NCI-H774 (cell line): ENCODE data around the gene ARID1B.

Experiments
- DNase-seq: peaks from one replicate; lab custom pipeline; 2025; lab: John Stamatoyannopoulos, UW

ARID1B gene

DNA sequence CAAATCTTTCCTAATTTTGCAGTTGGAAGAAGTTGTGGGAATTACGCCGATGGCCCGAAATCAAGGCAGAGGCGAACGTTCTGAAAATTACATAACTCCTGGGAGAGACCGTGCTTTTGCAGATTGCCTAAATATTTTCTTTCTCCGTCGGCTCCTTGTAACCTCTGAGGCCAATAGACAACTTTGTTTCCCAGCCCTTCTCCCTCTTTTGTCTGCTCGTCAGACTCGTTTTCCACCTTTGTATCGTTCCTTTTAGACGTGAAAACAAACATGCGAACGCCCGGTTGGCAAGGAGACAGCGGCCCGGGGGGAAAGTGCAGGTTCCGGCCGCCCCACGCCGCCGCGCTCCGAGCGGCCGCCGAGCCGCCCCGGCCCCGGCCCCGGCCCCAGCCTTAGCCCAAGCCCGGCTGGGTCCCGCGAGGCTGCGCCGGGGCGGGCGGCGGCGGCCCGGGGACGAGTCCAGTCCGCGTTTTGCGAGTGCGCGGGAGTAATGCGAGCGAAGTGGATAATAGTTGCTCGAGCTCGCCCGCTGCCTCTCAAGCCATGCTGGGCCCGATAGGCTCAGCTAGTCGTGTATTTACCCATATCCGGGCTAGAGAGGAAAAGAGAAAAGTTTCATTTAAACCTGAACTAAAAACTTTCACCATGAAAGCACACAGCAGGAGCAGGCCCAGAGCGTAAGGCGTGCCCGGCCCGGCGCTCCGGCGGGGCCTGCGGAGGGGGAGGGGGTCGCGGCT is at the start of gene ARID1B:
ARID1B (plus strand) TSS at position 539 of the 737 bp plus-strand sequence. CDS start 303 bp downstream, outside the sequence.
- DNase-seq = peak; percentile 79

DNA sequence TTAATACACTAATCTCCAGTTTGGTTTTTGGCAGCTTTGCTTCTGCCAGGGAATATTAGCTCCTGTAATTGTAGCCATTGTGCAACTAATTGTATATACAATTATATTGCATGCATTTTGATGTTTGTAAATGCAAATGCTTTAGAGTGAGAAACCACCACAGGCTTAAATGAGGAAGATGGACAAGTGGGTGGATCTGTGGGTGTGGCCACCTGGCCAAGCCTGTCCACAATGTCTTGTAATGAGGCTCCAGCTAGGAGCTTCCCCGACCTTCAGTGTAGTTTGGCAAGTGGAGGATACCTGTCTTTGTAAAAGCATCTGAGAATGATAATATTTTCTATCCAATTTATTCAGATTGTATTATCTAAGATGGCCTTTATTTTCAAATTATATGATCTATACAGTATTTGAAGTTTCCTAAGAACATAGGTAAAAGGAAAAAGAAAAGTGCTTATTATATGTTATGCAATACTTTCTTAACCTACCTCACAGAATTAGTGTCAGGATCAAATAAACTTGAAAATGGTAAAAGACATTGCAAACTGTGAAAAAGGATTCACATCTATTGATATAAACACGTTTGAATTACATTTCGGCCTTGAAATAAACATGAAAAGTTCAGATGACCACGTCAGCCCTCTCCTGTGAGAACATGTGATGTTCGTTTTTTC is 49.3 kb upstream of the ARID1B start:
- DNase-seq = no peak

DNA sequence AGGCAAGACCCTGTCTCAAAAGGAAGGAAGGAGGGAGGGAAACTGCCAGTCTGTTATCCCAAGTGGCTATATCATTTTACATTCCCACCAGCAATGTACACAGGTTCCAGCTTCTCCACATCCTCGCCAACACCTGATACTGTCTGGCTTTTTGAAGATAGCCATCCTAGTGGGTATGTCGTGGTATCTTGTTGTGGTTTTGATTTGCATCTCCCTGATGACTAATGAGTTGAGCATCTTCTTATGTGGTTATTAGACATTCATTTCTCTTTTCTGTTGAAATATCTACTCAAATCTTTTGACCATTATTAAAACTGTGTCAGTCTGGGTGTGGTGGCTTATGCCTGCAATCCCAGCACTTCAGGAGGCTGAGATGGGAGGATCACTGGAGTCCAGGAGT is 47.9 kb upstream of the ARID1B start:
- DNase-seq = no peak

DNA sequence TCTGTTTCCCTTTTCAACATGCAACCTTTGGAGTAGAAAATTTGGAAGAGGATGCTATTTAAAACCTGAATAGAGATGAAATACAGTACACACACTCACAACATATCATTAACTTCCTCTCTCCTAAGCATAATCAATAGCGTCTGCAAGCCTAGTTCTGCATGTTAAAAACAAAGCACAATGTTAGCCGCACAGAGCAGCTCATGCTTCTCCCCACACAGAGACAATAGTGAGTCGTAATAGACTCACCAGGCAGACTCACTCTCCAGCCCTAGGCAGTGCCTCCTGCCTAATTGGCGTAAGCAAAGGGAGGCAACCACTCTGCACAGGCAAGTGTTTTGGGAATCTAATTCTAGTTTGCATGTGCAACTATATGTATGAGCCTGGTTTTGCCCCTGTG is 45.8 kb upstream of the ARID1B start:
- DNase-seq = peak; percentile 51

DNA sequence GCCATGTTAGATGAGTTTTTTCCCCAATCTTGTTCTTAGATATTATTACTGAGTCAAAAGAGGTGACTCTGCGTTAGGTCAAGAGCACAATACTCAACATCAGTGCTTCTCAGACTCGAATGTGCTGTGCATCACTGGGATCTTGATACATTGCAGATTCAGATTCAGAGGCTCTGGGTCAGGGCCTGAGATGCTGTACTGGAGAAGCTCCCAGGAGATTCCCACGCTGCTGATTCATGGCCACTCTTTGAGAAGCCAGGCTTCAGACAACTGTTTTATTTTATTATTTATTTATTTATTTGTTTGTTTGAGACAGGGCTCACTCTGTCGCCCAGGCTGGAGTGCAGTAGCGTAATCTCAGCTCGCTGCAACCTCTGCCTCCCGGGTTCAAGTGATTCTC is 41.4 kb upstream of the ARID1B start:
- DNase-seq = no peak

DNA sequence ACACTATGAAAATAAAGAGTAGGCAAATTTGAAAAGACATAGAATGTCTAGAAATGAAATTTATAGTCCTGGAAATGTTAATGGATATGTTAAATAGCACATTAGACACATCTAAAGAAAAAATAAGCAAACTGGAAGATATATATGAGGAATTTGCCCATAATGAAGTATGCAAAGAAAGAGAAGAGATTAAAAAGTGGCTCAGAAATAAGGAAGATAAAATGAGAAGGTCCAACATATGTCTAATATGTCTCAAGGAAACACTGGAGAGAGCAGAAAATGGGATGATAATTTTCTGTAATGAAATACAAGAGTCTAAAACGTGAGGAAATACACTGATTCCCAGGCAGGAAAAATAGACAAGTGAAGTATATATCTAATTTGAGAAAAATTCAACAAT is 36.6 kb upstream of the ARID1B start:
- no peak for DNase-seq

DNA sequence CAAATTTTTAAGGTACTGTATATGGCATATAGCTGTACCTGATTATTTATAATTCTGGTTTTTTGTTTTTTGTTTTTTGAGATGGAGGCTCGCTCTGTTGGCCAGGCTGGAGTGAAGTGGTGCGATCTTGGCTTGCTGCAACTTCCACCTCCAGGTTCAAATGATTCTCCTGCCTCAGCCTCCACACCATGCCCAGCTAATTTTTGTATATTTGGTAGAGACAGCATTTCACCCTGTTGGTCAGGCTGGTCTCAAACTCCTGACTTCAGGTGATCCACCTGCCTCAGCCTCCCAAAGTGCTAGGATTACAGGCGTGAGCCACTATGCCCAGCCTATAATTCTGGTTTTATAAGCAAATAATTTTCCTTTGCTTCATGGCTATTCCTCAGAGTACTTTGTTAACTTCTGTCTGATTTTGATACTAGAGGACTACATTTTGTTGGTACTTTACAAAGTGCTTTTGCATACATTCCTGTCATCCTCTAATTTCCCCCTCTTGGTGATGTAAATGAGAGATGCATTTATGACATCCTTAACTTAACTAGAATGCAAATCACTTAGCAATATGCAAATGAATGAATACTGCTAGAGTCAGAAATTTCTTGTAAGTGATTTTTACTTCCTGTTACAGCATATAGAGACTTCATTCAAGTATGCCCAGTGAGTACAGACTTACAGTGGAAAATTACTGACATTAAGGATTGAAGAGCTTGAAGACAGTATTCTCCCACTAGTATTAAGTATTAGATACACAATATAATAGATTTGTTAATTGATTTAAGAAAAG is 35.7 kb upstream of the ARID1B start:
- no peak for DNase-seq

DNA sequence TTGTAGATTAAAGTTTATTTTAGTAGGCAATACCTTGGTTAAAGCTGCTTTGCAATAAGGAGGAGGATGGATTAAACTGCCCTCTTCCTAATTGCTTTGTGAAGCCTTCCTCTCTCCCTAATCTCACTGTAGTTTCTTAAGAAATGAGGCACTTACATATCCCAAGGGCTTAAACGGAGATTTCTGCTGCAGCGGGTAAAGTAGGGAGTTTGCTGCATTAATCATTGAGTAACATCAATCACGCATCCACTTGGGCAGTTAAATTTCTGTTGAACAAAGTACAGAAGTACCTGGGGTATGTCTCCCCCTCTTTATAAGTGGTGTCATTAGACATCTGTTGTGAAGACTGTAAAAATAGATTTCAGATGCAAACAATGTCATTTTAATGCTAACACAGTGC is 29.5 kb upstream of the ARID1B start:
- DNase-seq = no peak

DNA sequence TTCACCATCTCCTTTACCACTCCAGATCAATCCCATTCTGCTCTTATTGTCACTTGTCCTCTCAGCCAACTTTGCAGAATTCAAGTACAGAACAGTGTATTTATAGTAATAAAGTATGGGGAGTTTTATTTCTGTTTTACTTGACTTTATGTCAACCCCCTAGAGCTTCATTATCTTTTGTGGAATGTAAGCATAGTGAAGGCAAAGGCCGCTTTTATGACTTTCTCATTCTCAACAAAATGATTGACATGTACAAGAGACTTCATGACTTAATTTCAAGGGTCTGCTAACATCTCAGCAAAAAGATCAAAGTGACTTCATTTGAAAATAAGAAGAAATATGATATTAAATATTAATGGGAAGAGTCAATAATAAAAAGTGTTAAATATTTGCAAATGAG is 28.7 kb upstream of the ARID1B start:
- DNase-seq = no peak

DNA sequence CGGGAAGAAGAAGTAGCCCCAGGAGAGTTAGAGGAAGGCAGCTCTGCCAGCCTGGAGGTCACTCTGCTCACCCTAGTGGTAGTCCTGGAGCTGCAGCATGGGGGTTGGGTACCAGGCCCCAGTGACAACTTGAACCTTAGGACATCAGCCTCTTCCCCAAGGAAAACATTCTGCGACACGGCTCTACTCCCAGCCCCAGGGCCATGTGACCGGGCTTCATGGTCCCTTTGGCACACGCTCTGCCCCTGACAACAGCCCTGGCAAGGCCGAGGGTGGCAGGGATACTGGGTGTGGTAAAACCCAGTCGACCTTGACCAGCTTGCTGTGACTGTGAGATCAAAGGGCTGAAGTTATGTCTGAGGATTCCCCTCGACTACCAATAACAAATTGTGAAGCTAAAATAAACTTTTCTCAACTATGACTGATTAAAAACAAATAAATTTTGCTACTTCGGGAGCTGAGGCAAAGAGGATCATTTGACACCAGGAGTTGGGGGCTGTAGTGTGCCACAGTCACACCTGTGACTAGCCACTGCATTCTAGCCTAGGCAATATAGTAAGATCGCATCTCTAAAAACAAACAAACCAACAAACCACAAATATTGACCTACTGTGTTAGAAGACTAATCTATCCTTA is 24.4 kb upstream of the ARID1B start:
- DNase-seq = no peak

DNA sequence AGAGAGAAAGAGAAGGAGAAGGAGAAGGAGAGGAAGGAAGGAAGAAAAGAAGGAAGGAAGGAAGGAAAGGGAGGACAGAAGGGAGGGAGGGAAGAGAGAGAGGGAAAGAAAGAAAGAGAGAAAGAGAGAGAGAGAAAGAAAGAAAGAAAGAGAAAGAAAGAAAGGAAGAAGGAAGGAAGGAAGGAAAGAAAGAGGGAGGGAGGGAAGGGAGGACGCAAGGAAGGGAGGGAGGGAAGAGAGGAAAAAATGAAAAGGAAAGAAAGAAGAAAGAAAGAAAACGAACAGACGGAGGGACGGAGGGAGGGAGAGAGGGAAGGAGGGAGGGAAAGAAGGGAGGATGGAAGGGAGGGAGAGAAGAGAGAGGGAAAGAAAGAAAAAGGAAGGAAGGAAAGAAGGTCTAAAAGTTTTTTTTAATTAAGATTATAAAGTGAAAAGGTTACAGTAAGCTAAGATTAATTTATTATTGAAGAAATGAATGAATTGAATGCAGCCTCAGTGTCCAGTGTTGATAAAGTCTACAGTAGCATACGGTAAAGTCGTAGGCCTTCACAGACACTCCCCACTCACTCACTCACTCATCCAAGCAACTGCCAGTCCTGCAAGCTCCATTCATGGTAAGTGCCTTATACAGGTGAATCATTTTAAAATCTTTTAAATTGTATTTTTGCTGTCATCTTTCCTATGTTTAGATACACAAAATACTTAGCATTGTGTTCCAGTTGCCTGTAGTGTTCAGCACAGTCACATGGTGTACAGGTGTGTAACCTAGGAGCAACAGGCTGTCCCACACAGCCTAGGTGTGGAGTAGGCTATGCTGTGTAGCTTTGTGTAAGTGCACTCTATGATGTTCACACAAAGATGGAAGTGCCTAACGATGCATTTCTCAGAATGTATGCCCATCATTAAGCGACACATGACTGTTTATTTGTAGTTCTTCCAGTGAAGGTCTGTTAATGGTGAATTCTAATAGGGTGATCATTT is 20.3 kb upstream of the ARID1B start:
- no peak for DNase-seq

DNA sequence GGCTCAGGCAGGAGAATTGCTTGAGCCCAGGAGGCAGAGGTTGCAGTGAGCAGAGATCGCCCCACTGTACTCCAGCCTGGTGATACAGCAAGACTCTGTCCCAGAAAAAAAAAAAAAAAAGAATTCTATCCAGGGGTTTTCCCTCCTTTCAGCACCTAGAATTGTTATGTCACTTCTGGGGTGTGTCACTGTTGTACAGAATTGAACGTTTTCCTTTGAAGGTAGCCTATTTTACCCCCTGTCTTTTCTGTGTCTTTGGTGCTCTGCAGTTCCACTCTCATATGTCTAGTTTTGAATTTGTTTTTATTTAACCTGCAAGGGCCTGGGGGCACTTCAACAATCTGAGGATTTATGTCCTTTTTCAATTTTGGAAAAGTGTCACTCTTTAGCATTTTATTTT is 19.3 kb upstream of the ARID1B start:
- DNase-seq = no peak

DNA sequence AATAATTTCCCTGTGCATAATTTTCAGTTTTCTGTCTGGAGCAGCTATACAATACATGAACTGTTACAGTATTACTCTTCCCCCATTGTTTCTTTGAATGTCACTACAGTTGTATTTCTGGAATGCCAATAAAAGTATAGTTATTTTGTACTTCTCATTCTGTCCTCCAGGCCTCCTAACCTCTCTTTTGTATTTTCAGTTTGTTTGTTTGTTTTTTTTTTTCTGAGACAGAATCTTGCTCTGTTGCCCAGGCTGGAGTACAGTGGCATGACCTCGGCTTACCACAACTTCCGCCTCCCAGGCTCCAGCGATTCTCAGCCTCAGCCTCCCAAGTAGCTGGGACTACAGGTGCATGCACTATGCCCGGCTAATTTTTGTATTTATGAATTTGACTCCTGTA is 16.8 kb upstream of the ARID1B start:
- DNase-seq = no peak

DNA sequence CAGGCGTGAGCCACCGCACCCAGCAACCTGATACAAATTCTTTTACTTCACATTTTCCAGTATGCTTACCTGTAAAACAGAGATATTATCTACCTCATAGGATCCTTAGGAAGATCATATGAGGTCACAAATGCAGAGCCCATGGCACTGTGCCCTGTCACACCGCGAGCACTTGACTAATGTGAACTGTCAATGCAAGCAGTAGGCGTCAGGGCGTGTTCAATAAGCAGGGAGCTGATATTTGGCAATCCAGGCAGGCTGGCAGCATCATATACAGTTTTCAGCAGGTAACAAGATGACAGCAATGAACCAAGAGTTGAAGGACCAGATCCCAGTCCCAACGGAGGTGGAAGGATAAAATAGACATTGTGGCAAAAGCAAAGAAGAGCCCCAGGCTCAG is 14.6 kb upstream of the ARID1B start:
- DNase-seq = no peak

DNA sequence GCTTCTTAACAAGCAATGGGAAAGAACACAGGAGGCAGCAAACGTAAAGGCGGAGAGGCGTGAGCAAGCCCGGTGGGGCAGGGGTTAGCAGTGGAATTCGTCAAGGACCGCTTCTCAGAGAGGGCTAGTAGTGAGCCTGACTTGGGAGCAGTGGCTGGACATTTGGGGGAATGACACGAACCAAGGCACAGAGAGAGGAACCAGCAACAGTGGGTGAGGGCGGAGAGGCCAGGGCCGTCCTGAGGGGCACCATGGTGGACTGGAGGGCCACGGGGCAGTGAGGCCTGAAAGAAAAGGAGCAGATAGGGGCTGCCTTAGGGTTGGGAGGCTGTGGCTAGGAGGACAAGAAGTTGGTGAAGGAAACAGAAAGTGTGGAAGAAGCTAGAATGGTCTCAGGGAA is 12.1 kb upstream of the ARID1B start:
- no peak for DNase-seq

DNA sequence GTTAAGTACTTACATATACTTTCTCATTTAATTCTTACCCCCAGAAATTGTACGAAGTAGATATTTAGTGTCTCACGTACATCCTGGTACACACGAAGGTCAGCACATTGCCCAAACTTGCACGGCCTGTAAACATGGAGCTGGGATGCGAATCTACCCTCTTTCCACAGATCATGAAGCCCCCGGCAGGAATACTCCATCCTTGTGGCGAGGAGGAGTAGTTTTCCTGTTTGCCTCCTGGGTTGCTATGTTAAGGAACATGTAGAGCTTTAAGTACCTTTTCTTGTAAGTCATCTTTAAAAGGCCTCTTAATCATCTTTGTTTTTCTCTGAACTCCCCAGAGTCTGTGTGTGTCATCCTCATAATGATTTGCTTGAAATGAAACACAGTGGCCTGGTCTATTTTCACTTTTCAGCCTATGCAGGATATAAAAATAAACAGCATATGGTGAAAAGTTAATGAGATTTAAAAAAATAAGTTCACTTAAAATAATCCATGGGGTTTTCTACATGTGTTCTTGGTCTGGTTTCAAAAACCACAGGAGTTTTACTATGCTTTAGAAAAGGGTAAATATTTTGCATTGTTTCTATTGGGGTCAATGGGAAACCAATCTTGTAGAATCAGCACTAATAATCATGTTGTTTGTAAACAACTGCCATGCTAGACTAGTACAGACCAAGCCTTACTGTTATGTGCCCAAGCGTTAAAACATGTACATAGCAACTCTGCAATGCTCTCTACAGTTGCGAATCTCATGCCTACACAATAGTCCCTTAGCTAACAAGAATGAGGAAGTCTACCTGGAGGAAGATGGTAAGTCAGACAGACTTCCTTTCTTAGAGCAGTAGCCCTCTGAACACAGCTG is 9.3 kb upstream of the ARID1B start:
- DNase-seq = no peak

DNA sequence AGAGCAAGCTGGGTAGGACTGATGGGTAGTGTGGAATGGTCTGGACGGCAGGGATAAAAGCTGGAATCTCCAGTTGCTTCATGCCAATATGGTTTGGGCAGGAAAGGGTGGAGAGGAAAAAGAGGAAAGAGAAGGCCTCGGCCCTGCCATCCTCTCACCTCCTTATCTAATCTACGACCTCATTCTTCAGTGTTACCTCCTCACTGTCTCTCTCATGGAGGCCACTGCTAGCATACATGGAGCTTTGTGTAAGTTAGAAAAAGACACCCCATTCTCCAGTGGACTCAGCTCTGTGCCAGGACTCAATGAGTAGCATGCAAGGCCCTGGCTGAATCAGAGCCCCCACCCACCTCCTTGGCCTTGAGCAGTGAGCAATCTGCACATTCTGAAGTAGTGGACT is 6.1 kb upstream of the ARID1B start:
- DNase-seq = no peak

DNA sequence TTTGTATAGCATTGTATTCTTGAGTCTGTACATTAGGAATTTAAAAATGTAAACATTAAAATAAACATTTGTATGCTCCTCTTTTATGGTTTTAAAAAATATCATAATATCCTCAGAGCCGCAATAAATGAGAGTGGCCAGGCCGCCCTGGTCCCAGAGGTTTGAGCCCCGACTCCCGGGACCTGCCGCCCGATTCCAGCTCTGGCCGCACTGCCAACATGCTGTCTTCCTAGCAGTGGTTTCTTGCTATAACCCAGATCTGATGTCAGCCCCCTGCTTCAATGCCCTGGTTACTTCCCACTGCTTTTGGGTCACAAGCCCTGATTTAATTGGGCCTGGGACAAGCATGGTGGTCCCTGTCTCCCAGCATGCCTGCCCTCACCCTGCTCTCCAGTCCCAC is 5.4 kb upstream of the ARID1B start:
- no peak for DNase-seq

DNA sequence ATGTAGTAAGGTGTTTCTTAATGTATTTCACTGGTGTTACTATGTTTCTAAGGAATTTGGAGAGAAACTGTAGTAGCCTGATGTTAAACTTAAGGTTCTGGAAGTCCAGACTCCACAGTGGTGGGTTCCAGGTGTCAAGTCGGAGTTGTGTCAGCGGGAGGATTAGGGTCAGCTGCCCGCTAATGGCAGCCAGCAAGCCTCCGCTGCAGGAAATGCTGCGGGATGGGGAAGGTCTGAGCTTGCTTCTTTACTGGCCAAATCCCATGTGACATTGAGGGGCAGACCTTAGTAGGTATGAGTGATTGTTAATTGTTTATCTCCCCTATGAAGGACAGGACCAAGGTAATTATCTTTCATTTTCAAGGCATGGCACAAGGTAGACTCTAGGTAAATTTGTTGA is 3.7 kb upstream of the ARID1B start:
- DNase-seq = no peak
